Neural progenitor cell (in vitro differentiated cells): ENCODE measurements around the gene TPP2.

Source experiments
- EZH2 ChIP-seq: fragments of 200-600 bp; sonication (generic); IDR thresholded peaks from 2 replicates; pipeline ENCODE4 v1.6.1; 2017; ENCODE audit warnings: antibody characterized with exemption, mild to moderate bottlenecking, moderate library complexity
- EZH2phosphoT487 ChIP-seq: fragments of 200-600 bp; sonication (generic); IDR thresholded peaks from 2 replicates; pipeline ENCODE4 v1.6.1; 2017; ENCODE audit warnings: antibody characterized with exemption
- TF ChIP-seq, protein P1 (sequence below): fragments of 200-600 bp; sonication (generic); IDR thresholded peaks from 2 replicates; pipeline ENCODE4 v1.5.1; 2017; ENCODE audit warnings: antibody characterized with exemption, mild to moderate bottlenecking

DNA sequence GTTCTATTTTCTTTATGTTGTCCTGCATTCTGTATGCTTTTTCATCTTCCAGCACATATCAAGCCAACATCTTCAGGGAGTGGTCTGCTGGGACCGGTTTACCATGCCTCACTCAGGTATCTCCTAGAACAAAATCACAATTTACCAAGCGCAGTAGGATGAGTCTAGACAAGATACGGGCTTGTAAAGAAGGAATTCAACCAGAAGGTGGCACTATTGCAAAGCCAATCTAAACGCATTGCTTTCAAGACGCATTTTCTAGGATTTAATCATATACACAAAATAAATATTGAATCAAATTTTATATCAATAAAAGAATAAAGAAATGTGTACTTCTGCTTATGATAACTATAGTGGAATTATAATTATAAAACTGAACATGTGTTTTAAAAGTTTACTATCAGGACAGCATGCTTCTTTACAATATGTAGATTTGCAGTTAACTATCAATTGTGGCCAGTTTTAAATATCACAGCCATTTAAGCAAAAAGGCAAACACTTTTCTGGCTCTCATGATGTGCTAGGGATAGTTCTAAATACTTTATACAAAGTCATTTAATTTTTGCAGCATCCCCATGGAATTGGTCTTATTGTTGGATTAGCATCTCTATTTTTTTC is 16.1 kb upstream of the TPP2 start:
- TF ChIP-seq, protein P1, sequence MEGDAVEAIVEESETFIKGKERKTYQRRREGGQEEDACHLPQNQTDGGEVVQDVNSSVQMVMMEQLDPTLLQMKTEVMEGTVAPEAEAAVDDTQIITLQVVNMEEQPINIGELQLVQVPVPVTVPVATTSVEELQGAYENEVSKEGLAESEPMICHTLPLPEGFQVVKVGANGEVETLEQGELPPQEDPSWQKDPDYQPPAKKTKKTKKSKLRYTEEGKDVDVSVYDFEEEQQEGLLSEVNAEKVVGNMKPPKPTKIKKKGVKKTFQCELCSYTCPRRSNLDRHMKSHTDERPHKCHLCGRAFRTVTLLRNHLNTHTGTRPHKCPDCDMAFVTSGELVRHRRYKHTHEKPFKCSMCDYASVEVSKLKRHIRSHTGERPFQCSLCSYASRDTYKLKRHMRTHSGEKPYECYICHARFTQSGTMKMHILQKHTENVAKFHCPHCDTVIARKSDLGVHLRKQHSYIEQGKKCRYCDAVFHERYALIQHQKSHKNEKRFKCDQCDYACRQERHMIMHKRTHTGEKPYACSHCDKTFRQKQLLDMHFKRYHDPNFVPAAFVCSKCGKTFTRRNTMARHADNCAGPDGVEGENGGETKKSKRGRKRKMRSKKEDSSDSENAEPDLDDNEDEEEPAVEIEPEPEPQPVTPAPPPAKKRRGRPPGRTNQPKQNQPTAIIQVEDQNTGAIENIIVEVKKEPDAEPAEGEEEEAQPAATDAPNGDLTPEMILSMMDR: peak; percentile 88
- TF ChIP-seq EZH2: no peak
- no peak for TF ChIP-seq EZH2phosphoT487
